ENCODE measurements around the gene WDR13.

The WDR13 gene

DNA sequence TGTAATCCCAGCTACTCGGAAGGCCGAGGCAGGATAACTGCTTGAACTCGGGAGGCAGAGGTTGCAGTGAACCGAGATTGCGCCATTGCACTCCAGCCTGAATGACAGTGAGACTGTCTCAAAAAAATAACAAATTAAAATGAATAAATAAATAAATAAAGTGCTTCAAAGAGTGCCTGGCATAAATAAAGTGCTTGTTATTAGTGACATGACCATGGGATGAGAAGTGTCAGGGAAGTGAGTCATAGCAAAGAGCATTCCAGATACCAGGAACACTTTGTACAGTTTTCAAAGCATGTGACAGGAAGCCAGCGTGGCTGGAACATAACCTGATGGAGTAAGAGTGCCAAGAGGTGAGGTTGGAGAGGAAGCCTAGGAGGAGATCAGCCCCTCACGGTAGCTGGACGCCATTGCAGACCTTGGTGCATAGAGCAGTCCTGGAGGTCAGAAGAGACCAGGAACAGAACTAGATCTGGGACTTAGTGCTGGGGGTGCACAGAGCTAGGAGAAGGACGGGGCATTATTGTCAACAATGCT lies 6.0 kb upstream of the WDR13 start:
- DNase-seq (ENCODE audit: low read depth, low spot score), result no peak
- H3K27ac ChIP-seq, result peak overlapping the region; percentile 86

DNA sequence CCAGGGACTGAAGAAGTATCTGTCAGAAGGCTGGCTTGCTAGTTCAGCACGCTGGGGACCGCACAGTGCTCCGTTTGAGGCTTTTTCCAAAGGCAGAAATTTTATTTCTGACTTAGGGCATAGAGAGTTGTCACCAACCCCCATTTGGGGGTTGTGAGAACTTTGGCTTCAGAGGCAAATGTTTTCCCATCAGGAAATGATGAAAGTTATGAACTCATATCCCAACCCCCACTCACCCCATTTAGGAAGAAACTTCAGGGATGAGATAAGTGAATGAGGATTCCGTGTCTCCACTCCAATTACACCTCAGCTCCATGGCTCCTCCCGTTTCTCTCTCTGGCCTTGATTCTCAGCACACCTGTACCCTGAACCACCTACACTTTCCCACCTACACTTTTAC lies 4.3 kb upstream of the WDR13 start:
- no peak for DNase-seq (ENCODE audit: low read depth, low spot score)
- H3K27ac ChIP-seq, result peak overlapping the region; percentile 86

DNA sequence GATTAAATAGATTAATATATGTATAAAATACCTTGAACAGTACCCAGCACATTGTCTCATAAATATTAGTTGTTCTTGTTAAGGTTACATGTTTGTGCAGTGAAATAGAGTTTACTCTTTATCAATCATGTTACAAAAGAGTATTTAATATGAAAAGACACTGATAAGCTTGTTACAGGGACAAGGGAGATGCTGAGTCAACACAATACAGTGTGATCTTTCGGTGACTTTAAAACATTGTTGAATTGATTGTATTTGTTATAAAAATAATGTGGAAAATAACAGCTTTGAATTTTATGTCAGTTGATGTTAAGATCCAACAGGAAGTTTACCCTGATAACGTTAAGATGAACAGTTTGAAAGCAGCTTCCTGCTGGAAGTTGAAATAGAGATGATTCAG lies 1.4 kb upstream of the WDR13 start:
- DNase-seq (ENCODE audit: low read depth, low spot score), result no peak
- H3K27ac ChIP-seq, result peak overlapping the region; percentile 3

DNA sequence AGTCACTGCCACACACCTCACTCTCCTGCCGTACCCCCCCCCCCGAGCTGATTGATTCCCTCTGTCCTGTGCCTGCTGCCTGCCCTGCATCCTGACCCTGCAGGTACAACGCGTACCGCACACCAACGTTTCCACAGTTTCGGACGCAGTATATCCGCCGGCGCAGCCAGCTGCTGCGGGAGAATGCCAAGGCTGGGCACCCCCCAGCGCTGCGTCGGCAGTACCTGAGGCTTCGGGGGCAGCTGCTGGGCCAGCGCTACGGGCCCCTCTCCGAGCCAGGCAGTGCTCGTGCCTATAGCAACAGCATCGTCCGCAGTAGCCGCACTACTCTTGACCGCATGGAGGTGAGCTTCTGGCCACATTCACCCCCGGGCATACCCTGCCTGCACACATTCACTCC lies 1.3 kb downstream of the WDR13 start:
- peak overlapping the region; percentile 90 for H3K27ac ChIP-seq
- no peak for DNase-seq (ENCODE audit: low read depth, low spot score)

DNA sequence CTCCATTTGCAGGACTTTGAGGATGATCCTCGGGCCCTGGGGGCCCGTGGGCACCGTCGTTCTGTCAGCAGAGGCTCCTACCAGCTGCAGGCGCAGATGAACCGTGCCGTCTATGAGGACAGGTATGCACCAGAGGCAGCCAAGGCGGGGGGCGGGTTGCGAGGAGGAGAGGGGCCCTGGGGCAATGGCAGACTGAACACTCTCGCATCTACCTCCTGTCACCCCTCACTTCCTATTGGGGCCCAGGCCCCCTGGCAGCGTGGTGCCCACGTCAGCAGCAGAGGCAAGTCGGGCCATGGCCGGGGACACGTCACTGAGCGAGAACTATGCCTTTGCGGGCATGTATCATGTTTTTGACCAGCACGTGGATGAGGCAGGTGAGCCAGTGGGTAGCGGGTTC lies 2.0 kb downstream of the WDR13 start:
- no peak for DNase-seq (ENCODE audit: low read depth, low spot score)
- no peak overlapping the region for H3K27ac ChIP-seq

DNA sequence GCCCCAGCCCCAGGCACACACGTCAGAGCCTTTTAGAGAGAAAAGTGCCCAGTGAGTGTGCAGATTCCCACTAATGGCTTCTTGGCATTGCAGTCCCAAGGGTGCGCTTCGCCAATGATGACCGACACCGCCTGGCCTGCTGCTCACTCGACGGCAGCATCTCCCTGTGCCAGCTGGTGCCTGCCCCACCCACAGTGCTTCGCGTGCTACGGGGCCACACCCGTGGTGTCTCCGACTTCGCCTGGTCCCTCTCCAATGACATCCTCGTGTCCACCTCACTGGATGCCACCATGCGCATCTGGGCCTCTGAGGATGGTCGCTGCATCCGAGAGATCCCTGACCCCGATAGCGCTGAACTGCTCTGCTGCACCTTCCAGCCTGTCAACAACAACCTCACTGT lies 2.9 kb downstream of the WDR13 start:
- DNase-seq (ENCODE audit: low read depth, low spot score), result no peak
- H3K27ac ChIP-seq, result no peak overlapping the region

DNA sequence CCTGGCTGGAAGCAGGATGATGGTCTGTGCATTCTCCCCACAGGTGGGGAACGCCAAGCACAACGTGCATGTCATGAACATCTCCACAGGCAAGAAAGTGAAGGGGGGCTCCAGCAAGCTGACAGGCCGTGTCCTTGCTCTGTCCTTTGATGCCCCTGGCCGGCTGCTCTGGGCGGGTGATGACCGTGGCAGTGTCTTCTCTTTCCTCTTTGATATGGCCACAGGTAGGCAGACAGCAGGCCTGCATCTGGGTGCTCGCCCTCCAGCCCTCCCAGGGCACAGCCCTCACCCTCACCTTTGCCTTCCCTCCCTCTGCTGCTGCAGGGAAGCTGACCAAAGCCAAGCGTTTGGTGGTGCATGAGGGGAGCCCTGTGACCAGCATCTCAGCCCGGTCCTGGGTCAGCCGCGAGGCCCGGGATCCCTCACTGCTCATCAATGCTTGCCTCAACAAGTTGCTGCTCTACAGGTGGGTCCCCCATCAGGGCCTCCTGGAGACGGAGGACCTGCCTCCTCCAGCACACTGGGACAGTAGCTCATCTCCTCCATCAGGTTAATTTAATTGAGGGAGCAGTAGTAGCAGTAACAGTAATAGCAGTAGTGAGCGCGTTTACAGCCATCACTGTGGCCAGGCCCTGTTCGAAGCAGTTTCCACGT lies 4.6 kb downstream of the WDR13 start:
- no peak for DNase-seq (ENCODE audit: low read depth, low spot score)
- H3K27ac ChIP-seq, result no peak overlapping the region

DNA sequence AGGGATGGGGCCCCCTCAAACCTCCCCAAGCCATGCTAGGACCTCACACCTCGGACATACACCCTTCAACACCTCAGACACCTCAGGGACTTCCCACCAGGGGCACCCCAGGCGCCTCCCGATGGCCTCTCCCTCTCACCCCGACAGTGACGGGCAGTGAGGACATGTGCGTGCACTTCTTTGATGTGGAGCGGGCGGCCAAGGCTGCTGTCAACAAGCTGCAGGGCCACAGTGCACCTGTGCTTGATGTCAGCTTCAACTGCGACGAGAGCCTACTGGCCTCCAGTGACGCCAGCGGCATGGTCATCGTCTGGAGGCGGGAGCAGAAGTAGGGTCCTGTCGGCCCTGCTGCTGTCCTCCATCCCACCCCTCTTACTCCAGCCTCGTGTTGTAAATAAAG lies 7.4 kb downstream of the WDR13 start:
- no peak for DNase-seq (ENCODE audit: low read depth, low spot score)
- H3K27ac ChIP-seq, result no peak overlapping the region

DNA sequence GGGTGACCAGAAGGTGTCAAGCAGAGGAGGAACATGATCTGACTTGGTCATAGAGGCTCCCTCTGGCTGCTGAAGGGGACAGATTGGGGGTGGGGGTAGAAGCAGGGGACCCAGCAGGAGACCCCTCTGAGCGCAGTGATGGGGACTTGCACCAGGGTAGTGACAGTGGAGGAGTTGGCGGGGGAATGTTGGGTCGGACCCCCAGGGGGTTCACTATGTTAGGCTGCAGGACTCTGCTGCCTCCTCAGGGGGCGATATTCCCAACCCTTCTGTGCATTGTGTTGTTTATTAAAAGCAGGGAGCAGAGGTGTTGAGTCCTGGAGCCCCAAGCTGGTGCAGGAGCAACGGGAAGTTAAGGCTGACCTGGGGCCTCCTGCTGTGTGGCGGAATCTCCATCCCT lies 8.8 kb downstream of the WDR13 start:
- no peak for DNase-seq (ENCODE audit: low read depth, low spot score)
- no peak overlapping the region for H3K27ac ChIP-seq

DNA sequence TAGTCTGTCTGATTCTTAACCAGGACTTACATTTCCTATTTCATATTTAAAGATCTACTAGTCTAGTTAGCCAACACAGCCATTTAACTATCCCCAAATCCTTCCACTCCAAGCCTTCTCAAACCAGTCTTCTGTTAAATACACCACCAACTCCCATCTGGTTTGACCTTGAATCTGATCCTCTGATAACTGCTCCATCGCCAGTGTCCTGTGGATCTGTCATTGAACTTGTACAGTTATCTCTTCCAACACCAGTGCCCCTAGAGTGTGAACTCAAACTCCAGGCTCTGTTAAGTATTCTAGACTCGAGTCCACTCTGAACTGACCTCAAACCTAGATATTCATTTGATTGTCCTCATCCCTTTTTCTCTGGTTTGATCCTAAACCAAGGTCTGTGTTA lies 14.4 kb downstream of the WDR13 start:
- DNase-seq (ENCODE audit: low read depth, low spot score), result no peak
- H3K27ac ChIP-seq, result no peak overlapping the region

DNA sequence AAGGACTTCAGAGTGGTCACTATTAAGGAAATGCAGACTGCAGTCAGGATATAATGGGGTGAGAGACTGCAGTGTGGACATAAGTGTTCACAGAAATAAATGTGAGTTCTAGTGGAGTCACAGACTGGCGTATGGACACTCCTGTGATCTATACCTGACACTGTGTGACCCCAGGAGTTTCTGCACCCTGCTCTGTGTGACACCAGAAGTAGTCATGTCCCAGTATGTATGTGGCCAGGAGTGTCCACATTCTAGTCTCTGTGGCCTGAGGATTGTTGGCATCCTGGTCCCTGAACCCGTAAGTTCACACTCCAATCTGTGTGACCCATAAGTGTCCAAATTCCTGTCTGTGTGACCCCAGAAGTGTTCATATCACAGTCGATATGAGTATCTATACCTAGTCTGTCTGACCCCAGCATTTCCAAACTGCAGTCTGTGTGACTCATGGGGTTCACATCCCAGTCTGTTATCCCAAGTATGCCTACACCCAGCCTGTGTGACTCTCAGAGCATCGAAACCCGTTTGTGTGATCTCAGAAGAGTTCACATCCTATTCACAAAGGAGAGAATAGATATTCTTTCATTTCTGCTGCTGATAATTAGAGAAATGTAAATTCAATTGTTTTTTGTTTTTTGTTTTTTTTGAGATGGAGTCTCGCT lies 16.3 kb downstream of the WDR13 start:
- no peak overlapping the region for H3K27ac ChIP-seq
- DNase-seq (ENCODE audit: low read depth, low spot score), result no peak

DNA sequence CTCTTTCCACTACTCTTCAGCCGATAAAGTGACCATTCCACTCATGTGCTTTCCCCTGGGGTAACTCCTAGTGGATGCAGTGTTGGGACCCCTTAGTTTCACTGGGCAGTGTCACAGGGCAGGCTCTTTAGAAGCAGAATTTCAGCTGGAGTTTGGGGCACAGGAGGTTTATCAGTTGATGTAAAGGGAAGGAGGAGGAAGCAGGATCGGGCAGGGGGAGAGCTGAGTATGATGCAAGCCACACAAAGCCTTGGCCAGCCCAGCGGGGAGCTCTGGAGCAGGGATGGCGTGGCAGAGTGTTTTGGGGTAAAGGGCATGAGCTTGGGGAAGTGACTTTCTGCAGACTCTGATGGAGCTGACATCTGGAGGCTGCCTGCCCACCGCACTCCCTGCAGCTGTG lies 19.3 kb downstream of the WDR13 start:
- H3K27ac ChIP-seq, result no peak overlapping the region
- no peak for DNase-seq (ENCODE audit: low read depth, low spot score)

DNA sequence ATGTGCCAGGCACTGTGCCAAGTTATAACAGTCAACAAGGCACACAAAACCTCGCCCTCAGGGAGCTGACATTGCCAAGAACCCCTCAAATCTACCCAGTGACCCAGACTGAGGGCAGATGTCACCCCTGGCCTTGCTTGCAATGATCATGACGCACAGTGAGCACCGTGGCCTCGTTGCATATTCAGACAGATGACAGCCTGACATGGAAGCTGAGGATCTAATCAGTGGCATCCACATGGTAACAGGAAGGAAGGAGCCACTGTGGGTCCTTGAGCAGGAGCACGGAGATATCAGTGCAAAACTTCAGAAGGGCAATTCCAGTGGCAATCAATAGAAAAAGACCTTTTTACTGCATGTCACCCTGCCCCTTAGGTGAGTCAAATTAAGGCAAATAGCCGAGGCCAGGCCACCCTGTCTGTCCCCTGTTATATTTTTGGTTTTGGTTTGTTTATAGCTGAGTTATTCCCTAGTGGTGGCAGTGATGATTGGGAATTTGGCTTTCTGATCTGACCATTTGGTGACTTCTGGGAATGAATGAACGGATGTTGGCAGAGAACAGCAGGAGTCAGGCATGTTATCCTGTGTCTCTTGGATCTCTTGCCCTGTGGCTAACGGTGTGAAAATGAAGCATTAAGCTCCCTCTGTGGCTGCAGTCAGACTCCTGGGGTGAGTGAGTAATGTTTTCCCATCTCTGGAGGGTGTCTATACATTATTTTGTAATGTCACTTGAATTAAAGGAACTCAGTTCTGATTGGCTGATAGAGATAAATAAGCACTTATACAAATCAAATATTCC lies 20.4 kb downstream of the WDR13 start:
- no peak for DNase-seq (ENCODE audit: low read depth, low spot score)
- H3K27ac ChIP-seq, result no peak overlapping the region

DNA sequence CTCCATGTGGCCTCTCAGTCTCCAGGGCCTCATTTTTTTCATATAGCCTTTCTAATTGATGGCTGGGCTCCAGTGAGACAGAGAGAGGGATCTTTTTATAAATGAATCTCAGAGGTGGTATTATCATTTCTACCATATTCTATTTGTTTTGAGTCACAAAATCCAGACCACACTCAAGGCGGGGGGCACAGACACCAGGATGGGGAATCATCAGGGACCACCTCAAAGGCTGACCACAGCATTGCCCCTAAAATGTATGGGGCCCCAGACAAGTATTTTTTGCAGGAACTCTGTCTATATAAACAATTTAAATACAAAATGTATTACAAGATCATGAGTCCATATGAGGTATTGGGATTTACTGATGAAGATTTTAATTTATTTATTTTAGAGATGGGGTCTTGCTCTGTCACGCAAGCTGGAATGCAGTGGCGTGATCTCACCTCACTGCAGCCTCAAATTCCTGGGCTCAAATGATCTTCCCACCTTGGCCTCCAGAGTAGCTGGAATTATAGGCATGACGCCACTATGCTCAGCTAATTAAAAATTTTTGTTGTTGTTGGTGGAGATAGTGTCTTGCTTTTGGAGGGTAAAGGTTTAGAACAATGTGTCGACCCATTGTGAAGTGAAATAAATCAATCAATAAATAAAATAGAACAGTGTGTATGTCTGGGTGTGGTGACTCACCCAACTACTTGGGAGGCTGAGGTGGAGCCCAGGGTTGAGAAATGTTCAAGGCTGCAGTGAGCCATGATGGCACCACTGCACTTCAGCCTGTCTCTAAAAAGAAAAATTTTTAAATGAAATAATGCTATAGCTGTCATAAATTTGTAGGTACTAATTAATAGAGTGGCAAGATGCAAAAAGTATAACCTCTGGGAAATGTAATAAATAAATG lies 29.4 kb downstream of the WDR13 start:
- no peak overlapping the region for H3K27ac ChIP-seq
- no peak for DNase-seq (ENCODE audit: low read depth, low spot score)

DNA sequence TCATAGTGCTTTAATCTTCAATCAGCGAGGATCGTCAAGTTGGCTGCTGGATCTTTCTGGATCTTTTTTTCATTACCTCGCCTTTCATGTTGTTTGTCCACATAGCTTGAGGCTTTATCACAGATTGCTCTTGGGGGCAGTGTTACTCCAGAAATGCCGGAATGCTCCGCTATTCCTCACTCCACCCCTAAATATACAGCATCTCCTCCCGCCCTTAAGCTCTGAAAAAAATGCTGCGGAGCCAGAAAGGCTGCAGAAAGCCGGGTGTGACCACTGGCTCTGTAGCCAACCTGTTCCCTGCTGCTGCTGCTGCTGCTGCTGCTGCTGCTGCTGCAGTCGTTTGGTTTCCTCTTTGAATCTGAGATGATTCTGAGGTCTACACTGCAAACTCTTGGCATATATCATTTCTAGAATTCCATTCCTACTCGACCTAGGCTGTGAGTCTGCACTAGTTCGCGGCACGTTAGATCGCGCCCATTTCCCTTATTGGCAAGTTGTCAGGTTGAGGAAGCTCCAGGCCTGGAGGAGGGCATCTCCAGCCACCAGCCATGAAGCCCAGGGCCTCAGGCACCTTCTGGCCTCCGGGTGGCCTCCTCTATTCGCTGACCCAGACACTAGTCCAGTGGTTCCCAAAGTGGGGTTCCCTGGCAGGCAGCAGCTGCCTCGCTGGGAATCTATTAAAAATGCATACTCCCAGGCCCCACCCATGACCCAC lies 34.2 kb downstream of the WDR13 start:
- DNase-seq (ENCODE audit: low read depth, low spot score), result peak; percentile 39
- H3K27ac ChIP-seq, result no peak overlapping the region

DNA sequence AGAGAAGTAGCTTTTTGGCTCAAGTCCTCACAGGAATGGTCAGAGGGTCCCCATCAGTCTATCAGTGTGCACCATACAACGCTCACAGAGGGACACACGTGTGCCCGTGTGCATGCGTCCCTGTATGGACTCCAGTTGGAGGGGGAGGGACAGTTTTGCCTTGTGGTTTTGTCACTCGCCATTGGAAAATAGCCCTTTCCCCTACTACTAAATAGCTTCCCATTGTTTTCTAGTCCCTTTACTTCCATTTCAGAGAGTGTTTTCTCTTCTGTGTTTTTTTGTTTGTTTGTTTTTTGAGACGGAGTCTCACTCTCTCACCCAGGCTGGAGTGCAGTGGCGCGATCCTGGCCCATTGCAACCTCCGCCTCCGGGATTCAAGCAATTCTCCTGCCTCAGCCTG lies 34.9 kb downstream of the WDR13 start:
- no peak for DNase-seq (ENCODE audit: low read depth, low spot score)
- no peak overlapping the region for H3K27ac ChIP-seq

DNA sequence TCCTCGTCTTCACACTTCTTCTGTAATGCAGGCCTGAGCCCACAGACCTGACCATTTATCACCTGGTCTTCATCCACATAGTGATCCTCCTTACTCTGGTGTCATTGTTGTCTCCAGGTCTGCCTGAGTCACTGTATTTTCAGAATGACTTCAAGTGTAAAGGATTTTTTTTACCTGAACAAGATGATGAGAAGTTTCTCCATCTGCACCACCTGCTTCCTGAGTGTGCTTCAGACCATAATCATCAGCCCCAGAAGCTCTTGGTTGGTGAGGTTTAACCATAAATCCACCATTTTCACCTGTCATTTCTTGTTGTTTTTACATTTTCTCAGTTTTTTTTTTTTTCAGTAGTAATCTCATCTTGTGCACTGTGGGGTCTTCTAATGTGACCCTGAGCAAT lies 39.0 kb downstream of the WDR13 start:
- H3K27ac ChIP-seq, result no peak overlapping the region
- DNase-seq (ENCODE audit: low read depth, low spot score), result no peak

DNA sequence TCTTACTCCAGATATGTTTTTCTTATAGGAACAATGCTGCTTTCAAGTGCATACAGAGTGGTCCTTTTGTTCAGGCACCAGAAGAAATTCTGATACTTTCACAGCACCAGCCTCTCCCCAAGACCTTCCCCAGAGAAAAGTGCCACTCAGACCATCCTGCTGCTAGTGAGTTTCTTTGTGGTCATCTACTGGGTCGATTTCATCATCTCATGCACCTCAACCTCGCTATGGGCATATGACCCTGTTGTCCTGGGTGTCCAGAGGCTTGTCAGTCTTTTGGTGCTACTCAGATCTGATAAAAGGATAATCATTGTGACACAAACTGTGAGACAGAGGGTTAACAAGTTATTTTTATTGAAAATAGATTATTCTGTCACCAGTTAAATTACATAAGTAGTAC lies 39.5 kb downstream of the WDR13 start:
- H3K27ac ChIP-seq, result no peak overlapping the region

DNA sequence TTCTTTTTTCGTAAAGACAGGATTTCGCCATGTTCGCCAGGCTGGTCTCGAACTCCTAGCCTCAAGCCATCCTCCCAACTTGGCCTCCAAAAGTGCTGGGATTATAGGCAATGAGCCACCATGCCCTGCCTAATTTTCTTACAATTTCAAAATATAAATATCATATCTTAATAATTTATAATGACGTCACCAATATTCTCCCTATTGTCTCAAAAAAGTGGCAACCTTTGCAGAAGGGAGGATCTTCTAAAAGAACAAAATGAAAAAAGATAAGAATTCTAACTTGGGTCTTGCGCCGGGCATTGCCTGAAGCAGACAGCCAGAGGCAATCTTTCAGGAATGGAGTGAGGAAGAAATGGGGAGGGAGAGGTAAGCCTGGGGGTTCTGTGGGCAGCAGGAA lies 48.4 kb downstream of the WDR13 start:
- DNase-seq (ENCODE audit: low read depth, low spot score), result no peak
- no peak overlapping the region for H3K27ac ChIP-seq

More for the DNA sequence above, 39.5 kb downstream of the WDR13 start:
- no peak for DNase-seq (ENCODE audit: low read depth, low spot score)

DNA sequence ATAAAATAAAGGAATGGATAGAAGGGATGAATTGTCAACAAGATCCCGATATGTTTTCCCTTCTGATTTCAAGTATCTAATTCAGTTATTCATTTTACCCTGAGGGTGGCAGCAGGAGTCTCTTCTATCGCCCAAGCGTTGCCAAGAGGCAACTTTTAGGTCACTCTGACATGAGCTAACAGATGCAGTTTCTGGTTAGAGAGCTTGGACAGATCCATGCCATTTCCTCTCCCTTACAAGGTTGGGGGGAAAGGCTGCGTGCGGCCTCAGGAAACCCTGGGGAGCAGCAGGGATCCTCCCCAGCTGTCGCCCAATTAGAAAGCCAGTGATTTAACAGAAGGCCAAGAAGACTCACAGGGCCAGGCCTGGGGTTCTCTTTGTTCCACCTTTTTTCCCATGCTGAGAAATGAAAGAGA lies 51.1 kb downstream of the WDR13 start:
- DNase-seq (ENCODE audit: low read depth, low spot score), result no peak
- H3K27ac ChIP-seq, result no peak overlapping the region

Data from epithelial cell of prostate (primary cell).